NB4 (cell line): Measurements from ENCODE around the gene SMTN.
"Not testable (repeated sequence)": the region's sequence is repeated elsewhere in the genome, so short reads cannot be mapped to it uniquely, and the experiment has no call there.

Experiments
- MYC ChIP-seq: IDR thresholded peaks from 2 replicates; pipeline ENCODE4 v1.6.1; 2011; ENCODE audit warnings: low read depth, low read length
- POLR2A ChIP-seq: IDR thresholded peaks from 2 replicates; pipeline ENCODE4 v1.6.1; 2011; ENCODE audit warnings: mild to moderate bottlenecking; ENCODE audit not compliant: insufficient read length; ENCODE audit errors: extremely low read depth
- TF ChIP-seq, protein P1 (sequence below): IDR thresholded peaks from one replicate; pipeline ENCODE4 v1.5.1; 2012; ENCODE audit warnings: low read depth, low read length

DNA sequence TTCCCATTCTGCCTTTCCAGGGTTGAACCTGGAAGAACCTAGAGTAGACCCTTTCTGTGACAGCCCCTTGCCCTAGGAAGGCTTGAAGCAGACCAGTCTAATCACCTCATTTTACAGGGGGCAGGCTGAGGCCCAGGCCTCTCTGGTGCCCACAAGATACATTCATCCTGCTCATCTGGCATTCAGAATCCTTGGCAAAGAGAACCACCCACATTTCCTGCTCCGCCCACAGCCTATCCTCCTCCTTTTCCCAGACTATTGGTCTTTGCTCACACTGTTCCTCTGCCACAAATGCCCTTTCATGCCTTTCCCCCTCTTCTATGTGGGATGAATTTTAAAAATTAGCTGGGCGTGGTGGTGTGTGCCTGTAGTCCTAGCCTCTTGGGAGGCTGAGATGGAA is 2.7 kb upstream of the SMTN start:
- TF ChIP-seq POLR2A, MYC: not testable (repeated sequence)
- TF ChIP-seq, protein P1, sequence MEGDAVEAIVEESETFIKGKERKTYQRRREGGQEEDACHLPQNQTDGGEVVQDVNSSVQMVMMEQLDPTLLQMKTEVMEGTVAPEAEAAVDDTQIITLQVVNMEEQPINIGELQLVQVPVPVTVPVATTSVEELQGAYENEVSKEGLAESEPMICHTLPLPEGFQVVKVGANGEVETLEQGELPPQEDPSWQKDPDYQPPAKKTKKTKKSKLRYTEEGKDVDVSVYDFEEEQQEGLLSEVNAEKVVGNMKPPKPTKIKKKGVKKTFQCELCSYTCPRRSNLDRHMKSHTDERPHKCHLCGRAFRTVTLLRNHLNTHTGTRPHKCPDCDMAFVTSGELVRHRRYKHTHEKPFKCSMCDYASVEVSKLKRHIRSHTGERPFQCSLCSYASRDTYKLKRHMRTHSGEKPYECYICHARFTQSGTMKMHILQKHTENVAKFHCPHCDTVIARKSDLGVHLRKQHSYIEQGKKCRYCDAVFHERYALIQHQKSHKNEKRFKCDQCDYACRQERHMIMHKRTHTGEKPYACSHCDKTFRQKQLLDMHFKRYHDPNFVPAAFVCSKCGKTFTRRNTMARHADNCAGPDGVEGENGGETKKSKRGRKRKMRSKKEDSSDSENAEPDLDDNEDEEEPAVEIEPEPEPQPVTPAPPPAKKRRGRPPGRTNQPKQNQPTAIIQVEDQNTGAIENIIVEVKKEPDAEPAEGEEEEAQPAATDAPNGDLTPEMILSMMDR = not testable (repeated sequence)
